T-helper 17 cell (primary cell): ENCODE data around the gene CAPN11. TPM values are rescaled to one million over a fixed set of nuclear protein-coding genes. Genes with fewer than 3 reads are reported as not detected.
"Not testable (repeated sequence)": the region's sequence is repeated elsewhere in the genome, so short reads cannot be mapped to it uniquely, and the experiment has no call there.

Experiments
- ATAC-seq: fragments of 150-1000 bp; cut with Tn5 transposase; 2 replicates; pipeline ENCODE4 v1.10.0; 2021; ENCODE audit warnings: mild to moderate bottlenecking, moderate library complexity
- DNase-seq, 3 donors: peaks; one replicate each; pipeline versions ENCODE4 v3.0.0 to v3.0.0-alpha.2; 2020 to 2021
- H3K9me3 ChIP-seq: one replicate; pipeline ENCODE4 v1.7.0; 2013; ENCODE audit warnings: low read length, mild to moderate bottlenecking; ENCODE audit not compliant: control insufficient read depth, poor library complexity, severe bottlenecking
- H3K27ac Mint-ChIP-seq: one replicate; pipeline ENCODE4 v1.8.0; 2022; ENCODE audit warnings: mild to moderate bottlenecking, moderate library complexity, mixed read lengths
- H3K27me3 Mint-ChIP-seq: one replicate; pipeline ENCODE4 v1.8.0; 2022; ENCODE audit warnings: mixed read lengths
- H3K36me3 Mint-ChIP-seq: one replicate; pipeline ENCODE4 v1.8.0; 2022; ENCODE audit warnings: low read depth, mixed read lengths
- H3K4me1 Mint-ChIP-seq: one replicate; pipeline ENCODE4 v1.8.0; 2022; ENCODE audit warnings: mild to moderate bottlenecking, mixed read lengths
- H3K4me3 Mint-ChIP-seq: one replicate; pipeline ENCODE4 v1.8.0; 2022; ENCODE audit warnings: mild to moderate bottlenecking, moderate library complexity, mixed read lengths
- total RNA-seq, 4 donors: library from RNA in 2 of 4; stranded (reverse) in 2 of 4; gene quantifications; one replicate each; pipeline ENCODE4 v1.2.3 and lab custom pipeline; 2022 to 2026

CAPN11 gene
- total RNA-seq, 2 donors from 2014 or later, result 0.26 to 1.0 TPM

- H3K27ac Mint-ChIP-seq, result no peak overlapping the region
- no peaks in the 10 kb centered on the region for H3K27me3 Mint-ChIP-seq
- ATAC-seq (no peak), DNase-seq (no peak)
- no peaks in the 10 kb centered on the region for H3K36me3 Mint-ChIP-seq
- no peaks in the 10 kb centered on the region for H3K9me3 ChIP-seq
- H3K4me1 Mint-ChIP-seq, result peaks cover 11% of the 10 kb centered on the region
- H3K4me3 Mint-ChIP-seq, result no peak overlapping the region
Observed at GRCh38 chr6:44228433-44228832, 69.8 kb downstream of the CAPN11 start.

- H3K4me3 Mint-ChIP-seq, result no peak overlapping the region
- no peaks in the 10 kb centered on the region for H3K9me3 ChIP-seq
- no peaks in the 10 kb centered on the region for H3K27me3 Mint-ChIP-seq
- ATAC-seq (no peak), DNase-seq (no peak)
- H3K4me1 Mint-ChIP-seq, result peaks cover 13% of the 10 kb centered on the region
- no peak overlapping the region for H3K27ac Mint-ChIP-seq
- H3K36me3 Mint-ChIP-seq, result no peaks in the 10 kb centered on the region
Observed at GRCh38 chr6:44228836-44229235, 70.2 kb downstream of the CAPN11 start.

DNA sequence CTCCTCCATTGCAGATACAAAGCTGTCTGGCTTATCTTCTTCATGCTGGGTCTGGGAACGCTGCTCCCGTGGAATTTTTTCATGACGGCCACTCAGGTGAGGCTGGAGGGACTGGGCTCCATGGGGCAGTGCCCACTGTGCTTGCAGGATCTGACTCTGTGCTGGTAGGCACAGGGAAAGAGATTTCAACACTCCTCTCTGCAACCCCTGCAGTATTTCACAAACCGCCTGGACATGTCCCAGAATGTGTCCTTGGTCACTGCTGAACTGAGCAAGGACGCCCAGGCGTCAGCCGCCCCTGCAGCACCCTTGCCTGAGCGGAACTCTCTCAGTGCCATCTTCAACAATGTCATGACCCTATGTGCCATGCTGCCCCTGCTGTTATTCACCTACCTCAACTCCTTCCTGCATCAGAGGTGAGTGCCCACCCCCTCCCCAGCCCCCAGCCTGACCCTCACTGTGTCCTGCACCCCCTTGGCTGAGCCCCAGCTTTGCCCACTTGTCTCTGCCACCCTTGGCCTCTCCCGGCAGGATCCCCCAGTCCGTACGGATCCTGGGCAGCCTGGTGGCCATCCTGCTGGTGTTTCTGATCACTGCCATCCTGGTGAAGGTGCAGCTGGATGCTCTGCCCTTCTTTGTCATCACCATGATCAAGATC lies 70.9 kb downstream of the CAPN11 start:
- DNase-seq (no peak), ATAC-seq (no peak)
- H3K36me3 Mint-ChIP-seq, result no peaks in the 10 kb centered on the region
- peaks cover 6% of the 10 kb centered on the region for H3K4me1 Mint-ChIP-seq
- no peak overlapping the region for H3K4me3 Mint-ChIP-seq
- no peaks in the 10 kb centered on the region for H3K9me3 ChIP-seq
- H3K27ac Mint-ChIP-seq, result no peak overlapping the region
- H3K27me3 Mint-ChIP-seq, result no peaks in the 10 kb centered on the region

DNA sequence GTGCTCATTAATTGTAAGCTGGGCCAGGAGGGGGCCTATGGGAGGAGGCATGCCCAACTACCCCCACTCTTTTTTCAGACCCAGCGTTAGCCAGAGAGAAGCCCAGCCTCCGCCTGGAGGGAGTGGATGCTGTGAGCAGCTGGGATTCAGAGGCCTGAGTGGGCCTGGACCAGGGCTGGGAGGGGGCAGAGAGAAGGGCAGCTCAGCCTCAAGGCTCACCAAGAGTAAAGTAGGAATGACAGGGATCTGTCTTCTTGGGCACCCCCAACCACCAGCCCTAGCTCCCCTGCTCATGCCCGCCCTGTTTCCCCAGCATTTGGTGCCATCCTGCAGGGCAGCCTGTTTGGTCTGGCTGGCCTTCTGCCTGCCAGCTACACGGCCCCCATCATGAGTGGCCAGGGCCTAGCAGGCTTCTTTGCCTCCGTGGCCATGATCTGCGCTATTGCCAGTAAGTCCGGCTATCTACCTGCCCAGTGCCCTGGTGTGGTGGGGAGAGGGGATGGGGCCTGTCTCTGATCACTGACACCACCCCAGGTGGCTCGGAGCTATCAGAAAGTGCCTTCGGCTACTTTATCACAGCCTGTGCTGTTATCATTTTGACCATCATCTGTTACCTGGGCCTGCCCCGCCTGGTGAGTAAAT lies 71.5 kb downstream of the CAPN11 start:
- peaks cover 2% of the 10 kb centered on the region for H3K4me1 Mint-ChIP-seq
- no peaks in the 10 kb centered on the region for H3K36me3 Mint-ChIP-seq
- H3K9me3 ChIP-seq, result no peaks in the 10 kb centered on the region
- no peaks in the 10 kb centered on the region for H3K27me3 Mint-ChIP-seq
- ATAC-seq (no peak), DNase-seq (no peak)
- H3K4me3 Mint-ChIP-seq, result no peak overlapping the region
- no peak overlapping the region for H3K27ac Mint-ChIP-seq

- H3K4me3 Mint-ChIP-seq, ATAC-seq, DNase-seq, H3K27me3 Mint-ChIP-seq, H3K4me1 Mint-ChIP-seq, H3K9me3 ChIP-seq, H3K27ac Mint-ChIP-seq, H3K36me3 Mint-ChIP-seq: not testable (repeated sequence)
Observed at GRCh38 chr6:44231426-44231825, 72.8 kb downstream of the CAPN11 start.

DNA sequence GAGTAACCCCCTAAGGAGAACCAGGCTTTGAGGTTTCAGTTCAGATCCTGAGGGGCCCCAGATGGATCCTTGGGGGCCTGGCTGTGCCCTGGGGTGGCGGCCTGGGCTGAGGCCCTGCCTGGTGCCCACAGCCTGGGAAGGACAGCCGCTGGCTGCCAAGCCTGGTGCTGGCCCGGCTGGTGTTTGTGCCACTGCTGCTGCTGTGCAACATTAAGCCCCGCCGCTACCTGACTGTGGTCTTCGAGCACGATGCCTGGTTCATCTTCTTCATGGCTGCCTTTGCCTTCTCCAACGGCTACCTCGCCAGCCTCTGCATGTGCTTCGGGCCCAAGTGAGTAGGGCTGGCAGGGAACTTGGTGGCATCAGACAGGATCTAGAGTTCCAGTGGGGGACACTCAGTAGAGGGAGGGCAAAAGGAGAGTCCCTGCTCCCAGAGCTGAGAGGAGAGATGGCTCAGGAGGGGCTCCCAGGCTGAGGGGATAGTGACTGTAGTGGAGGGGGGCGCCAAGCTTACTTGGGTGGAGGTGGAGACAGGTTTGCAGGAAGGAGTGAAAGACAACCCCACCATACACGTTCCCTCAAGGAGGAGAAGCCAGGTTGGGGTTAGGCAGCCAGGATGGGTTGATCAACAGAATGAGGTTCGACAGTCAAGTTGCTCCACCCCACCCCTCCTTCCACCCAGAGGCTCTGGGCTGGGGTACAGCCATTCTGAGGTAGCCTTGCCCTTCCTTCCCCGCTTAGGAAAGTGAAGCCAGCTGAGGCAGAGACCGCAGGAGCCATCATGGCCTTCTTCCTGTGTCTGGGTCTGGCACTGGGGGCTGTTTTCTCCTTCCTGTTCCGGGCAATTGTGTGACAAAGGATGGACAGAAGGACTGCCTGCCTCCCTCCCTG lies 74.3 kb downstream of the CAPN11 start:
- Mint-ChIP-seq H3K27me3 (no peaks in the 10 kb centered on the region), H3K27ac (no peak overlapping the region), H3K4me3 (no peak overlapping the region), H3K36me3 (no peaks in the 10 kb centered on the region), H3K4me1 (peaks cover 6% of the 10 kb centered on the region)
- no peak for DNase-seq
- no peaks in the 10 kb centered on the region for H3K9me3 ChIP-seq
- no peak for ATAC-seq

GRCh38 chr6:44233567-44234100 lies 75.0 kb downstream of the CAPN11 start:
- H3K9me3 ChIP-seq, result no peaks in the 10 kb centered on the region
- Mint-ChIP-seq H3K36me3 (no peaks in the 10 kb centered on the region), H3K4me3 (no peak overlapping the region), H3K4me1 (peaks cover 12% of the 10 kb centered on the region), H3K27ac (no peak overlapping the region), H3K27me3 (no peaks in the 10 kb centered on the region)
- DNase-seq (no peak), ATAC-seq (no peak)

Other genes with a start within 250 kb of the CAPN11 start
- 10 to 100 TPM; 13.2 to 13.7 TPM for gene MRPL14, start 31.4 kb upstream of the CAPN11 start, total RNA-seq
- 10 to 100 TPM; 25.6 to 27.1 TPM for gene TMEM63B, start 31.3 kb upstream of the CAPN11 start, total RNA-seq
- not detected for gene MYMX, start 58.1 kb downstream of the CAPN11 start, total RNA-seq
- gene SLC29A1, start 64.8 kb downstream of the CAPN11 start, total RNA-seq, result 1 to 10 TPM; 1.4 to 3.4 TPM
- gene HSP90AB1, start 88.3 kb downstream of the CAPN11 start, total RNA-seq, result 100 to 1,000 TPM; 454 to 478 TPM
- gene SLC35B2, start 98.7 kb downstream of the CAPN11 start, total RNA-seq, result 10 to 100 TPM; 14.7 to 15.2 TPM
- gene NFKBIE, start 106.7 kb downstream of the CAPN11 start, total RNA-seq, result 10 to 100 TPM; 59.2 to 62.8 TPM
- not detected for gene TMEM151B, start 111.6 kb downstream of the CAPN11 start, total RNA-seq
- gene AARS2, start 154.5 kb downstream of the CAPN11 start, total RNA-seq, result 10 to 100 TPM; 13.1 to 14.8 TPM
- not detected for gene SPATS1, start 183.8 kb downstream of the CAPN11 start, total RNA-seq
- 10 to 100 TPM; 17.8 to 24.7 TPM for gene CDC5L, start 228.9 kb downstream of the CAPN11 start, total RNA-seq